Endothelial cell of umbilical vein (primary cell): ENCODE data around the gene RPS14. TPM values are rescaled to one million over a fixed set of nuclear protein-coding genes. Genes with fewer than 3 reads are reported as not detected.

Source experiments
- BruUV-seq: library from RNA; stranded (reverse); fragments of 400-500 nt; replicated peaks from 2 replicates; lab custom pipeline; 2021; lab: Mats Ljungman, UMichigan
- CTCF ChIA-PET: fragments of 300-600, 350-600 bp; sonication (Branson Sonifier 250); formaldehyde crosslinking; loops from one replicate; lab custom pipeline; 2021; ENCODE audit warnings: antibody characterized with exemption, inconsistent platforms; lab: Charles Lee
- POLR2A ChIA-PET: fragments of 300-600, 350-600 bp; sonication (Branson Sonifier 250); formaldehyde crosslinking; loops from one replicate; lab custom pipeline; 2021; ENCODE audit warnings: antibody characterized with exemption, inconsistent platforms; lab: Charles Lee
- DNase-seq: peaks from one replicate; pipeline ENCODE4 v3.0.0-alpha.2; 2011; ENCODE audit warnings: low read depth, low spot score
- FAIRE-seq: peaks from 2 replicates; lab custom pipeline; 2011; peaks lifted over from hg19 to GRCh38; lab: Jason Lieb, UNC
- H2AFZ ChIP-seq: 2 replicates; pipeline ENCODE4 v1.6.0; 2012; ENCODE audit warnings: low read depth, low read length, control low read depth, inconsistent platforms
- H3K27ac ChIP-seq: 2 replicates; pipeline ENCODE4 v1.5.1; 2011; ENCODE audit warnings: low read depth, mild to moderate bottlenecking, control low read depth, low read length, moderate library complexity; ENCODE audit not compliant: insufficient read depth
- H3K27me3 ChIP-seq, 2 experiments: 2 replicates each; pipeline versions ENCODE4 v1.6.0 to v1.6.1; 2011; ENCODE audit warnings: low read length in 2 of 2, mixed read lengths in 1 of 2; ENCODE audit not compliant: control insufficient read depth in 2 of 2, insufficient read depth in 2 of 2
- H3K36me3 ChIP-seq, 2 experiments: 2 replicates in 1 of 2; 3 replicates in 1 of 2; pipeline ENCODE4 v1.5.1; 2011; ENCODE audit warnings: low read length in 2 of 2, mild to moderate bottlenecking in 1 of 2, moderate library complexity in 1 of 2; ENCODE audit not compliant: control insufficient read depth in 2 of 2, insufficient read depth in 2 of 2; ENCODE audit errors: extremely low read depth in 1 of 2
- H3K4me1 ChIP-seq: 3 replicates; pipeline ENCODE4 v1.5.1; 2011; ENCODE audit warnings: mild to moderate bottlenecking, low read length; ENCODE audit not compliant: control insufficient read depth, insufficient read depth; ENCODE audit errors: extremely low read depth
- H3K4me2 ChIP-seq: 2 replicates; pipeline ENCODE4 v1.6.1; 2011; ENCODE audit warnings: low read length, control low read depth, mixed read lengths; ENCODE audit not compliant: insufficient read depth
- H3K4me3 ChIP-seq, 3 experiments: fragments of 200-600 bp in 1 of 3; sonication (generic), shearing (Covaris generic) in 1 of 3; replicated peaks in 1 of 3; 2 replicates each; pipeline ENCODE4 v1.5.1; 2011 to 2016; ENCODE audit warnings: control low read depth in 3 of 3, low read length in 3 of 3, mild to moderate bottlenecking in 2 of 3, inconsistent platforms in 1 of 3, low read depth in 1 of 3, moderate library complexity in 1 of 3; ENCODE audit not compliant: insufficient read depth in 1 of 3
- H3K79me2 ChIP-seq: 2 replicates; pipeline ENCODE4 v1.6.0; 2012; ENCODE audit warnings: low read length, inconsistent platforms; ENCODE audit not compliant: control insufficient read depth, insufficient read depth
- H3K9ac ChIP-seq: replicated peaks from 2 replicates; pipeline ENCODE3; 2011; ENCODE audit warnings: low read length, control low read depth; ENCODE audit not compliant: insufficient read depth; ENCODE audit errors: extremely low read depth
- H3K9me1 ChIP-seq: replicated peaks from 3 replicates; pipeline ENCODE4 v1.6.0; 2011; ENCODE audit warnings: mild to moderate bottlenecking, low read length; ENCODE audit not compliant: control insufficient read depth, insufficient read depth; ENCODE audit errors: extremely low read depth
- H3K9me3 ChIP-seq: replicated peaks from 2 replicates; pipeline ENCODE4 v1.5.1; 2012; ENCODE audit warnings: low read length, inconsistent platforms; ENCODE audit not compliant: control insufficient read depth, insufficient read depth
- H4K20me1 ChIP-seq: replicated peaks from 2 replicates; pipeline ENCODE3; 2011; ENCODE audit warnings: mild to moderate bottlenecking, low read length; ENCODE audit not compliant: control insufficient read depth, insufficient read depth; ENCODE audit errors: extremely low read depth
- EZH2 ChIP-seq: IDR thresholded peaks from 2 replicates; pipeline ENCODE4 v1.6.1; 2012; ENCODE audit warnings: borderline replicate concordance, low read depth, mild to moderate bottlenecking, moderate library complexity, low read length, inconsistent platforms; ENCODE audit not compliant: severe bottlenecking
- FOS ChIP-seq: IDR thresholded peaks from 2 replicates; pipeline ENCODE4 v1.6.1; 2011; ENCODE audit warnings: mild to moderate bottlenecking, low read length, moderate library complexity, borderline replicate concordance; ENCODE audit not compliant: insufficient read depth
- GATA2 ChIP-seq: IDR thresholded peaks from 2 replicates; pipeline ENCODE4 v1.7.0; 2011; ENCODE audit warnings: low read depth, mild to moderate bottlenecking, moderate library complexity, mixed read lengths, low read length; ENCODE audit not compliant: insufficient read length, insufficient read depth
- JUN ChIP-seq: IDR thresholded peaks from 2 replicates; pipeline ENCODE4 v1.6.1; 2011; ENCODE audit warnings: borderline replicate concordance, low read depth; ENCODE audit not compliant: insufficient read length, insufficient read depth
- MYC ChIP-seq: IDR thresholded peaks from one replicate; pipeline ENCODE4 v1.6.1; 2011; ENCODE audit warnings: mild to moderate bottlenecking, low read depth, low read length
- POLR2A ChIP-seq: IDR thresholded peaks from 2 replicates; pipeline ENCODE4 v1.6.1; 2012; ENCODE audit warnings: low read depth, mild to moderate bottlenecking, control low read depth, low read length
- POLR2AphosphoS5 ChIP-seq: IDR thresholded peaks from 2 replicates; pipeline ENCODE4 v1.6.1; 2012; ENCODE audit warnings: low read depth, mild to moderate bottlenecking, control low read depth, low read length, moderate library complexity; ENCODE audit not compliant: insufficient read depth
- dilution Hi-C: fragments of 300-500 bp; cut with MboI; formaldehyde crosslinking; loops from one replicate; pipeline ENCODE4 v1.15.0; 2019; ENCODE audit warnings: low sequenced_read_pairs; ENCODE audit not compliant: extremely low pct_ligation_motif_present
- intact Hi-C: fragments of 100-400 bp; cut with micrococcal nuclease; formaldehyde crosslinking; loops from one replicate; pipeline ENCODE4 v1.10.0; 2022
- polyA plus RNA-seq, 4 experiments: library from polyadenylated mRNA; depleted of rRNA in 3 of 4; stranded (reverse) in 3 of 4; unstranded in 1 of 4; fragments of >200 nt; gene quantifications; 2 replicates each; pipeline versions ENCODE4 v1.2.1 to v1.2.3, GENCODE V29; 2011 to 2012; ENCODE audit warnings: missing spikeins in 1 of 4
- total RNA-seq: library from RNA; stranded (reverse); gene quantifications from 2 replicates; pipeline ENCODE4 v1.2.3, GENCODE V29; 2021
- TF ChIP-seq, protein P1 (sequence below), 2 donors: IDR thresholded peaks; 1 replicate in 1 of 2; 2 replicates in 1 of 2; pipeline ENCODE4 v1.5.1; 2011; ENCODE audit warnings: low read length in 2 of 2, mild to moderate bottlenecking in 2 of 2, moderate library complexity in 2 of 2, control low read depth in 1 of 2, inconsistent platforms in 1 of 2, low read depth in 1 of 2; ENCODE audit not compliant: insufficient read depth in 1 of 2; ENCODE audit errors: extremely low read depth in 1 of 2
- TF ChIP-seq, protein P2 (sequence below): IDR thresholded peaks from 2 replicates; pipeline ENCODE4 v1.6.1; 2011; ENCODE audit not compliant: insufficient read depth, insufficient read length

The RPS14 gene
- total and polyA plus RNA-seq, 2 donors (not counting 3 experiments of a cell fraction or from before 2014, with no cell fraction given) = 1,852 to 5,521 TPM

DNA sequence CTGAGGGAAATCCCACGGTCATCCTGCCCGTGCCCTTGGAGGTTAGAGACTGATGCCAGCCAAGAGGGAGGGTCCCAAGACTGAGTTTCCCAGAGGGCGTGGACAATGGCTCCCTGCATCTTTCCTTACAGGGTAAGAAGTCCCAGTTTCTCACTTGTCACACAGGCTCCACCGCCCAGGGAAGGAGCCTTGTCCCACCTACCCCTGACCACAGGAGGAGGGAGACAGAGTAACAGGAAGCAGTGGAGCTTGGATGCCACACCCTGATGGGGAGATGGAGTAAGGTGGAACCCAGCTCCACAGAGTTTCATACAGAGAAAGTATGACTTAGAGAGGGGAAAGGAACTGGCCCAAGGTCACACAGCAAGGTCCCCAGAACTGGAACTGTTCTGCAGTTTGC lies 27.5 kb downstream of the RPS14 start:
- Histone ChIP-seq H3K9me3 (no peaks in the 10 kb centered on the region), H4K20me1 (no peaks in the 10 kb centered on the region), H3K4me3 (no peak overlapping the region), H3K79me2 (no peaks in the 10 kb centered on the region), H3K36me3 (no peaks in the 10 kb centered on the region), H3K9ac (no peak overlapping the region), H3K4me2 (no peak overlapping the region), H2AFZ (no peak overlapping the region), H3K9me1 (no peaks in the 10 kb centered on the region), H3K4me1 (no peaks in the 10 kb centered on the region), H3K27ac (no peak overlapping the region), H3K27me3 (peaks cover 0 to 2% of the 10 kb centered on the region in 2 experiments)
- TF ChIP-seq, protein P1, sequence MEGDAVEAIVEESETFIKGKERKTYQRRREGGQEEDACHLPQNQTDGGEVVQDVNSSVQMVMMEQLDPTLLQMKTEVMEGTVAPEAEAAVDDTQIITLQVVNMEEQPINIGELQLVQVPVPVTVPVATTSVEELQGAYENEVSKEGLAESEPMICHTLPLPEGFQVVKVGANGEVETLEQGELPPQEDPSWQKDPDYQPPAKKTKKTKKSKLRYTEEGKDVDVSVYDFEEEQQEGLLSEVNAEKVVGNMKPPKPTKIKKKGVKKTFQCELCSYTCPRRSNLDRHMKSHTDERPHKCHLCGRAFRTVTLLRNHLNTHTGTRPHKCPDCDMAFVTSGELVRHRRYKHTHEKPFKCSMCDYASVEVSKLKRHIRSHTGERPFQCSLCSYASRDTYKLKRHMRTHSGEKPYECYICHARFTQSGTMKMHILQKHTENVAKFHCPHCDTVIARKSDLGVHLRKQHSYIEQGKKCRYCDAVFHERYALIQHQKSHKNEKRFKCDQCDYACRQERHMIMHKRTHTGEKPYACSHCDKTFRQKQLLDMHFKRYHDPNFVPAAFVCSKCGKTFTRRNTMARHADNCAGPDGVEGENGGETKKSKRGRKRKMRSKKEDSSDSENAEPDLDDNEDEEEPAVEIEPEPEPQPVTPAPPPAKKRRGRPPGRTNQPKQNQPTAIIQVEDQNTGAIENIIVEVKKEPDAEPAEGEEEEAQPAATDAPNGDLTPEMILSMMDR (IDR thresholded peaks at IDR 0.05; ENCODE audit: extremely low read depth in 1 of 2, insufficient read depth in 1 of 2, low read depth in 1 of 2, low read length in 2 of 2) = no peak
- no peak for TF ChIP-seq POLR2AphosphoS5
- no peak for TF ChIP-seq MYC
- no peak for TF ChIP-seq GATA2
- no peak for TF ChIP-seq POLR2A
- TF ChIP-seq, protein P2, sequence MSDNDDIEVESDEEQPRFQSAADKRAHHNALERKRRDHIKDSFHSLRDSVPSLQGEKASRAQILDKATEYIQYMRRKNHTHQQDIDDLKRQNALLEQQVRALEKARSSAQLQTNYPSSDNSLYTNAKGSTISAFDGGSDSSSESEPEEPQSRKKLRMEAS = no peak
- no peak for TF ChIP-seq JUN
- TF ChIP-seq FOS = no peak
- no peak for TF ChIP-seq EZH2
- CTCF ChIA-PET = interaction anchor here (1.2 to 2.2 kb wide), 2 partner anchors 14 to 25 kb away, joined by 3 to 5 read pairs; no protein-coding TSS in a partner anchor
- intact Hi-C loops = no loop called here
- no peak for FAIRE-seq
- POLR2A ChIA-PET = no interaction called here
- no peak for DNase-seq
- no TSS peak for BruUV-seq
- dilution Hi-C loops = no loop called here
